Heart left ventricle (tissue), 13 donors: Measurements from ENCODE around the gene MTMR1.

Experiments used
- POLR2A ChIP-seq, 2 donors: fragments of 450-650 bp; IDR thresholded peaks; one replicate each; pipeline ENCODE4 v1.6.1; 2017; ENCODE audit warnings: antibody characterized with exemption in 2 of 2, mild to moderate bottlenecking in 2 of 2, moderate library complexity in 2 of 2
- TF ChIP-seq, protein P1 (sequence below), 12 donors: fragments of 200-600 bp; sonication (generic) in 4 of 12; IDR thresholded peaks; one replicate each; pipeline versions ENCODE4 v1.5.0 to v1.8.0; 2018 to 2022; ENCODE audit warnings: antibody characterized with exemption in 12 of 12, mild to moderate bottlenecking in 5 of 12
- donor health status: ischemic (EF 13 %, LVEDD 7.1; RV severe dilation, severe dysfunction).
- donor health status: DM: no; HTN: yes; CAD: no.
- donor health status: DM: no; HTN: no; CAD: no.
- donor health status: ischemic (EF 25% LVEDD 6.9; RV normal size, moderate dysfunction).
- donor health status: ischemic (EF 25% LVEDD 5.7; RV mildly dilated, moderate dysfunction).
- donor health status: ischemic (EF 35%, LVEDD 5.7; RV mildly dilated, moderate dysfunction).
- donor health status: nonischemic (EF 11% LVEDD 7.7; RV severe dilation, severe dysfunction).
- donor health status: DM: yes; HTN: yes; CAD: no.
- donor health status: PGD.
- donor health status: ischemic (EF 29% LVEDD 5.4; RV normal size, mild dysfunction).
- donor health status: nonischemic (EF 23%, LVEDD 6.1; RV moderate dilation, normal function).

DNA sequence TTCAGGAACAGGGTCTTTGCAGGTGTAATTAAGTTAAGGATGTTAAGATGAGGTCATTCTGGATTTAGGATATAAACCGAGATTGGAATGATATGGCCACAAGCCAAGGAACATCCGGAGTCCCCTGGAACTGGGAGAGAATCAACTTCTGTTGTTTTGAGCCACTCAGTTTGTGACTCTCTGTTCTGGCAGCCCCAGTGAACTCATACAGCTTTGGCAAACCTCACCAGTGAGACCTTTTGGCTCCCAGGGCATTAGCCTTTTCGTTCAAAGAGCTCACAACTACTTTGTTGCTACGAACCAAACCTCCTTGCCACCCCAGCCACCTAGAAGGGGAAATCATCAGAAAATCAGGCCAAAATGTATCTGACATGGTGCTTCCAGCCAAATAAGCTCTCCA lies 80.4 kb downstream of the MTMR1 start:
- TF ChIP-seq, protein P1, sequence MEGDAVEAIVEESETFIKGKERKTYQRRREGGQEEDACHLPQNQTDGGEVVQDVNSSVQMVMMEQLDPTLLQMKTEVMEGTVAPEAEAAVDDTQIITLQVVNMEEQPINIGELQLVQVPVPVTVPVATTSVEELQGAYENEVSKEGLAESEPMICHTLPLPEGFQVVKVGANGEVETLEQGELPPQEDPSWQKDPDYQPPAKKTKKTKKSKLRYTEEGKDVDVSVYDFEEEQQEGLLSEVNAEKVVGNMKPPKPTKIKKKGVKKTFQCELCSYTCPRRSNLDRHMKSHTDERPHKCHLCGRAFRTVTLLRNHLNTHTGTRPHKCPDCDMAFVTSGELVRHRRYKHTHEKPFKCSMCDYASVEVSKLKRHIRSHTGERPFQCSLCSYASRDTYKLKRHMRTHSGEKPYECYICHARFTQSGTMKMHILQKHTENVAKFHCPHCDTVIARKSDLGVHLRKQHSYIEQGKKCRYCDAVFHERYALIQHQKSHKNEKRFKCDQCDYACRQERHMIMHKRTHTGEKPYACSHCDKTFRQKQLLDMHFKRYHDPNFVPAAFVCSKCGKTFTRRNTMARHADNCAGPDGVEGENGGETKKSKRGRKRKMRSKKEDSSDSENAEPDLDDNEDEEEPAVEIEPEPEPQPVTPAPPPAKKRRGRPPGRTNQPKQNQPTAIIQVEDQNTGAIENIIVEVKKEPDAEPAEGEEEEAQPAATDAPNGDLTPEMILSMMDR (IDR thresholded peaks at IDR 0.05): no peak
- TF ChIP-seq POLR2A (IDR thresholded peaks at IDR 0.05): no peak
